Skeletal muscle cell (primary cell): ENCODE measurements around the gene TCOF1.

Source experiments
- DNase-seq: peaks from one replicate; pipeline ENCODE4 v3.0.0-alpha.2; 2010; ENCODE audit warnings: low read depth
- H3K4me3 ChIP-seq: 2 replicates; pipeline ENCODE4 v1.5.1; 2011; ENCODE audit warnings: low read depth, mild to moderate bottlenecking, control low read depth, low read length, moderate library complexity

The TCOF1 gene

GRCh38 chr5:150401076-150401375, 43.5 kb downstream of the TCOF1 start:
- no peak overlapping the region for H3K4me3 ChIP-seq
- DNase-seq, result no peak

- DNase-seq, result no peak
- no peak overlapping the region for H3K4me3 ChIP-seq
Observed at GRCh38 chr5:150401376-150402228, 44.1 kb downstream of the TCOF1 start.

- DNase-seq, result no peak
- H3K4me3 ChIP-seq, result no peak overlapping the region
Observed at GRCh38 chr5:150402229-150402773, 44.8 kb downstream of the TCOF1 start.

DNA sequence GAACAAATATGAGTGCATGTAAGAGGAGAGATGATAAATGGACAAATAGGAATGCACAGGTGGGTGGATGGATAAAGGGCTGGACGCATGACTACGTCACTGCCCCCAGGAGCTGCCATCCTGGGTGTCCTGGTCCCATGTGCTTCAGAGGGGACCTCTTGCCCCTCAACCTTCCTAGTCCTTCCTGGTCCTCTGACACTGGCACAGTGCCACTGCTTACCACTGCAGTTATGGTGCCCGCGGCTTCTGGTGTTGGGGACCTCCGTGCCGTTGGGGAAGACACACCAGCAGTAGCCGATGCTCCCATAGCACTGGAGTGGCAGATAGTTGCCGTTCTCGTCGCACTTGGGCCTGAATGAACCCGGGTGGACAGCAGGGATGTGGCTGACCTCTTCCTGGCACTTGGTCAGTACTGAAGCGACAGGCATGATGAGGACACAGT, 45.4 kb downstream of the TCOF1 start:
- no peak overlapping the region for H3K4me3 ChIP-seq
- no peak for DNase-seq

- no peak for DNase-seq
- H3K4me3 ChIP-seq, result no peak overlapping the region
Observed at GRCh38 chr5:150404121-150404520, 46.6 kb downstream of the TCOF1 start.

GRCh38 chr5:150404535-150404934, 47.0 kb downstream of the TCOF1 start:
- no peak overlapping the region for H3K4me3 ChIP-seq
- no peak for DNase-seq

DNA sequence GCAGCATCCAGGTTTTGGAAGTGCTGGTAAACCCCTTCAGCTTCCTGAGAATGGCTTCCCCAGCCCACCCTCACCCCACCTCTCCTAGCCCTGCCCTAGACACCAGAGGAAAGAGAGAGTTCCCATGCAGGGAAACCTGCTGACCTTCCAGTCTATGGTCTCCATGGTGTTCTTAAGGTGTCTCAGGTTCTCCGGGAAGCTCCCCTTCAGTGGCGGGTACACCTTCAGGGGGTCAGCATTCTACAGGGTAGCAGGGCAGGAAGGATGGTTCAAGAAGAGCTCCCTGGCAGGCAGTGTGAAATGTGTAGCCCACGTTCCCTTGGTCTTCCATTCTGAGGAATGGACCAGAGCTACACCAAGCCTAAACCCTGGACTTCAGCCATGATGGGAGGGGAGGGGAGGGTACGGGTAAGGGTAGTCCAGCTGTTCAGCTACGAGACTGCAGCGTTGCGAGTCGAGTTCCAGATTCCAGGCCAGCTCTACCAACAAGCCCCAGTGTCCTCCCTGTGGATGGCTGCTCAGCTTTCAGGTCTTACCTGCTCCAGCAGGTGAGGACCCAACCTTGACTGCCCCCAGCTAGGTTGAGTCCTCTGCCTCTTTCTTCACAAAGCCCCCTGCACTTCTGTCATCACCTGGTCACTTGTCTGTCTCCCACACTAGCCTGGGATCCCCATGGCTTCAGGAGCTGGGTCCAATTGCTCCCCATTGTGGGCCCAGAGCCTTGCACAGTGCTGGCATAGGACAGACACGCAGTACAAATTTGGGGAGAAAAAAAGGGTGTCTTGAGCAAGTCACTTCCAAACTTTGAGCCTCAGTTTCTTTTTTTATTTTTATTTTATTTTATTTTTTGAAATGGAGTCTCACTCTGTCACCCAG, 47.7 kb downstream of the TCOF1 start:
- DNase-seq, result no peak
- H3K4me3 ChIP-seq, result no peak overlapping the region

DNA sequence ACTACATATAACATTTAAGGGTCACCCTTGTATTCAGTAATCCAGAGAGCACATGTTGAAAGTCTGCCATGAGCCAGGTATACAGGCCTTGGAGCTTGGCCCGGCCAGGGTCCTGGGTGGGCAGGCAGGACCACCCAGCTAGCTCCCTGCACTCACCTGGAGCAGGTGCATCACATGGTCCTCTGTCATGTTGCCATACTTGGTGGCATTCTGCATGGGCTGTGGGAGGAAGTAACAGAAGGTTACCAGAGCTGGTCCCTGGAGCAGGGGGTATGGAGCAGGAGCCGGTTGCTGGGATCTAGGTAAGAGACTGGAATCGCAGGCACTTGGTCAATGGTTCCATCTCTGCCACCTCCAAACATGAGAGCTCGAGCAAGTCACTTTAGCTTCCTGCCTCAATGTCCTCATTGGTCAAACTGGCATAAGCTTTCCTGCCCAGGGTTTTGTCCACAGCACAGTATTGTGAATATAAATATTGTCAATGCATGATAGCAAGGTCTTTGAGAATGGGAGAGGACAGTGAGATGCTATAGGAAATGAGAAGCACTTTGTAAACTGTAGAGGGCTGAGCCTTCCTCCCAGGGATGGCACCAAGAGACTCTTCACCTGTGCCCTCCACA, 48.7 kb downstream of the TCOF1 start:
- DNase-seq, result no peak
- H3K4me3 ChIP-seq, result no peak overlapping the region

- DNase-seq, result no peak
- H3K4me3 ChIP-seq, result no peak overlapping the region
Observed at GRCh38 chr5:150406723-150407095, 49.2 kb downstream of the TCOF1 start.

- no peak overlapping the region for H3K4me3 ChIP-seq
- no peak for DNase-seq
Observed at GRCh38 chr5:150407096-150407720, 49.7 kb downstream of the TCOF1 start.

GRCh38 chr5:150408231-150408943, 50.9 kb downstream of the TCOF1 start:
- no peak overlapping the region for H3K4me3 ChIP-seq

DNA sequence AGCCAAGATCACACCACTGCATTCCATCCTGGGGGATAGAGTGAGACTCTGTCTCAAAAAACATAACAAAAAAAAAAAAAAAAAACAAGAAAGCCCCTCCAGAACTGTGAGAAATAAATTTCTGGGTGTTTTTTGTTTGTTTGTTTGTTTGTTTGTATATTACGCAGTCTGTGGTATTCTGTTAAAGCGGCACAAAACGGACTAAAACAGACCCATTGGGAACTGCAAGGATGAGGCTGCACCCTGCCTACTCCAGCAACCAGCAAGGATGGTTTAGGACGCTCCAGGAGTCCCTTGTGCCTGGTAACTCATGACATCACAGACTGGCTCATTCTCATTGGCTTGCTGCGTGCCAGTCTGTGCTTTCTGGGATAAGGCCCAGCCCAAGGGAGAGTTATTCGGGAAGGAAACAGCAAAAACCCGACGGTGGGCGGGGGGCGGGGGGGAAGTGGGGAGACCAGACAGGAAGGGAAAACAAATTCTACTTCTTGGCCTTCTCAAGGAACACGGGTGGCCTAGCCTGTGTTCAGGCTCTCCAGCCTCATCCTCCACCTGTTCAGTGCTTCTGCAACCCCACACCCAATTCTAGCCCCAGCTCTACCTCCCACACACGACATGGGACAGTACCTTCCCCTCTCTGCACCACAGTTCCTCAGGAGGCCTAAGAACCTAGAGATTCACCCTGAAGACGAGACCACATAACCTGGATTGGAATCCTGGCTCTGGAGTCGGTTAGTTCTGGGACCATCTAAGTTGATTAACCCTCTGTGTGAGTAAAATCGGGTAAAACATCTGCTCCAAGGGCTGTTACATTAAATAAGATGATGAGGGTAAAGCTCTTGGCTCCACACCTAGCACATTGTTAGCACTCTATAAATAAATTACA, 52.4 kb downstream of the TCOF1 start:
- DNase-seq, result peak; percentile 41
- H3K4me3 ChIP-seq, result no peak overlapping the region

More at GRCh38 chr5:150408231-150408943, 50.9 kb downstream of the TCOF1 start:
- no peak for DNase-seq

- DNase-seq, result no peak
- no peak overlapping the region for H3K4me3 ChIP-seq
Observed at GRCh38 chr5:150410524-150411244, 53.2 kb downstream of the TCOF1 start.

- no peak overlapping the region for H3K4me3 ChIP-seq
- no peak for DNase-seq
Observed at GRCh38 chr5:150411245-150411979, 53.9 kb downstream of the TCOF1 start.

- DNase-seq, result no peak
- peak within 1 kb of the TSS; percentile 11 for H3K4me3 ChIP-seq
Observed at GRCh38 chr5:150412319-150413175, 55.0 kb downstream of the TCOF1 start, which contains the start of gene CD74. Gene CD74 (minus strand): TSS chr5:150412910. CDS start chr5:150412749, 161 bp downstream.
